Fibroblast of lung (primary cell): Measurements from ENCODE around the gene ATXN1.

ENCODE experiments used
- CTCF ChIP-seq, 2 donors: IDR thresholded peaks in 1 of 2; conservative IDR thresholded peaks in 1 of 2; 1 replicate in 1 of 2; 2 replicates in 1 of 2; pipeline ENCODE4 v1.5.1; 2011 to 2012; ENCODE audit warnings: low read length in 2 of 2, control low read depth in 1 of 2, inconsistent platforms in 1 of 2, low read depth in 1 of 2, mild to moderate bottlenecking in 1 of 2
- EZH2 ChIP-seq: IDR thresholded peaks from 2 replicates; pipeline ENCODE4 v1.5.1; 2012; ENCODE audit warnings: low read length, control low read depth, mild to moderate bottlenecking; ENCODE audit errors: missing control alignments

GRCh38 chr6:16386057-16386456, 375.2 kb downstream of the ATXN1 start:
- TF ChIP-seq CTCF (conservative IDR thresholded peaks at IDR 0.05 in 1 of 2, IDR thresholded peaks at IDR 0.05 in 1 of 2; ENCODE audit: low read depth in 1 of 2, low read length in 2 of 2) (no peak), EZH2 (no peak)
